NT2/D1 (cell line): ENCODE data around the gene UBL4A.

ENCODE experiments used
- DNase-seq: peaks from one replicate; pipeline ENCODE4 v3.0.0-alpha.2; 2011; ENCODE audit warnings: low read depth, low spot score
- H3K27me3 ChIP-seq: 2 replicates; pipeline ENCODE4 v1.6.0; 2011; ENCODE audit warnings: mild to moderate bottlenecking; ENCODE audit not compliant: insufficient read length, insufficient read depth
- H3K36me3 ChIP-seq: 2 replicates; pipeline ENCODE4 v1.6.1; 2011; ENCODE audit warnings: mild to moderate bottlenecking, low read length, mixed read lengths; ENCODE audit not compliant: insufficient read depth, insufficient read length
- H3K4me1 ChIP-seq: 2 replicates; pipeline ENCODE4 v1.5.1; 2011; ENCODE audit not compliant: insufficient read depth, insufficient read length
- H3K4me3 ChIP-seq: 2 replicates; pipeline ENCODE4 v1.5.1; 2011; ENCODE audit warnings: low read depth; ENCODE audit not compliant: insufficient read length
- H3K9ac ChIP-seq: 2 replicates; pipeline ENCODE4 v1.6.0; 2011; ENCODE audit warnings: low read depth; ENCODE audit not compliant: insufficient read length
- H3K9me3 ChIP-seq: 2 replicates; pipeline ENCODE4 v1.5.1; 2011; ENCODE audit warnings: mild to moderate bottlenecking, low read length; ENCODE audit not compliant: insufficient read depth
- SUZ12 ChIP-seq: IDR thresholded peaks from 2 replicates; pipeline ENCODE4 v1.6.1; 2011; ENCODE audit not compliant: insufficient read length, insufficient read depth; ENCODE audit errors: extremely low read depth
- YY1 ChIP-seq: IDR thresholded peaks from 2 replicates; pipeline ENCODE4 v1.6.1; 2011; ENCODE audit not compliant: insufficient read length, insufficient read depth
- ZNF274 ChIP-seq: IDR thresholded peaks from 2 replicates; pipeline ENCODE4 v1.6.1; 2011; ENCODE audit warnings: mild to moderate bottlenecking, low read depth, low read length

Gene UBL4A

DNA sequence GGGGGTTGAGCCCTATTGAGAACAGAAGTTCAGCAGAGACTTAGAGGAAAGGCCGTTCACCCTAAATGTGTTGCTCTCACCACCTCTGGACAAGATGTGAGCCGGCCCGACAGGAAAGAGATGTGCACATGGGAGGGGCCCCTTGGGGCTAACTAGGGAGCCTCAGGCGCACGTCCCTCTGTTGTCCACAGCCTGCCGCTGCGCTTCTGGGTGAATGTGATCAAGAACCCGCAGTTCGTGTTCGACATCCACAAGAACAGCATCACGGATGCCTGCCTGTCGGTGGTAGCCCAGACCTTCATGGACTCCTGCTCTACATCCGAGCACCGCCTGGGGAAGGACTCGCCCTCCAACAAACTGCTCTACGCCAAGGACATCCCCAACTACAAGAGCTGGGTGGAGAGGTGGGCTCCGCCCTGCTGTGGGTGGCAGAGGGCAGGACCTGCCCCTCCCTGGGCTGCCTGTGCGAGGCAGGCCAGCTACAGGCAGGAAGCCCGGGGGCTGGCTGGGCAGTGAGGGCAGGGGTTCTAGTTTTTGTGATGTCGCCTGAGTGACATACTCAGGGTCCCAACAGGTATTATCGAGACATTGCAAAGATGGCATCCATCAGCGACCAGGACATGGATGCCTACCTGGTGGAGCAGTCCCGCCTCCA lies 15.4 kb downstream of the UBL4A start:
- Histone ChIP-seq H3K36me3 (peaks cover 51% of the 10 kb centered on the region), H3K4me1 (no peaks in the 10 kb centered on the region), H3K9ac (no peak overlapping the region), H3K9me3 (no peaks in the 10 kb centered on the region), H3K27me3 (no peaks in the 10 kb centered on the region), H3K4me3 (no peak overlapping the region)
- no peak for TF ChIP-seq SUZ12
- no peak for TF ChIP-seq YY1
- no peak for TF ChIP-seq ZNF274
- no peak for DNase-seq

- H3K27me3 ChIP-seq, result no peaks in the 10 kb centered on the region
- no peak overlapping the region for H3K4me3 ChIP-seq
- no peaks in the 10 kb centered on the region for H3K9me3 ChIP-seq
- H3K4me1 ChIP-seq, result no peaks in the 10 kb centered on the region
- no peak for TF ChIP-seq YY1
- no peak for TF ChIP-seq ZNF274
- no peak for TF ChIP-seq SUZ12
- DNase-seq, result no peak
- H3K9ac ChIP-seq, result no peak overlapping the region
- H3K36me3 ChIP-seq, result peaks cover 56% of the 10 kb centered on the region
Measured at GRCh38 chrX:154470434-154470833, 16.0 kb downstream of the UBL4A start.

GRCh38 chrX:154469880-154470279 lies 16.5 kb downstream of the UBL4A start:
- no peaks in the 10 kb centered on the region for H3K4me1 ChIP-seq
- H3K9ac ChIP-seq, result no peak overlapping the region
- no peak for DNase-seq
- no peak for TF ChIP-seq ZNF274
- no peak for TF ChIP-seq SUZ12
- no peak for TF ChIP-seq YY1
- H3K9me3 ChIP-seq, result no peaks in the 10 kb centered on the region
- peaks cover 60% of the 10 kb centered on the region for H3K36me3 ChIP-seq
- H3K27me3 ChIP-seq, result no peaks in the 10 kb centered on the region
- no peak overlapping the region for H3K4me3 ChIP-seq

DNA sequence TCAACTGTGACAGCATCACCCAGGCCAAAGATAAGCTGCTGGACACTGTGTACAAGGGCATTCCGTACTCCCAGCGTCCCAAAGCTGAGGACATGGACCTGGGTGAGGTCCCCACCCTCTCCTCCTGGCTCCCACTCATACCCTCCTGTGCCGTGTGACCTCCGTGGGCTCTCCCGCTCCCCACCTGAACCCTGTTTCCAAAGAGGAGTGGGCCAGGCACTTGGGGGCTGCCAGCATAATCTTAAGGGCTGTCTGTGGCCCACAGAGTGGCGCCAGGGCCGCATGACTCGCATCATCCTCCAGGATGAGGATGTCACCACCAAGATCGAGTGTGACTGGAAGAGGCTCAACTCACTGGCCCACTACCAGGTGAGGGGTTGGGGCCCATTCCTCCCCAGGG lies 17.3 kb downstream of the UBL4A start:
- DNase-seq, result no peak
- no peaks in the 10 kb centered on the region for H3K4me1 ChIP-seq
- H3K4me3 ChIP-seq, result no peak overlapping the region
- peaks cover 65% of the 10 kb centered on the region for H3K36me3 ChIP-seq
- H3K9me3 ChIP-seq, result no peaks in the 10 kb centered on the region
- H3K9ac ChIP-seq, result no peak overlapping the region
- TF ChIP-seq SUZ12, result no peak
- TF ChIP-seq ZNF274, result no peak
- TF ChIP-seq YY1, result no peak
- no peaks in the 10 kb centered on the region for H3K27me3 ChIP-seq

GRCh38 chrX:154468217-154468616 lies 18.2 kb downstream of the UBL4A start:
- TF ChIP-seq YY1 (no peak), SUZ12 (no peak), ZNF274 (no peak)
- no peaks in the 10 kb centered on the region for H3K9me3 ChIP-seq
- no peaks in the 10 kb centered on the region for H3K4me1 ChIP-seq
- H3K36me3 ChIP-seq, result peaks cover 61% of the 10 kb centered on the region
- no peaks in the 10 kb centered on the region for H3K27me3 ChIP-seq
- DNase-seq, result no peak
- H3K4me3 ChIP-seq, result no peak overlapping the region
- no peak overlapping the region for H3K9ac ChIP-seq

DNA sequence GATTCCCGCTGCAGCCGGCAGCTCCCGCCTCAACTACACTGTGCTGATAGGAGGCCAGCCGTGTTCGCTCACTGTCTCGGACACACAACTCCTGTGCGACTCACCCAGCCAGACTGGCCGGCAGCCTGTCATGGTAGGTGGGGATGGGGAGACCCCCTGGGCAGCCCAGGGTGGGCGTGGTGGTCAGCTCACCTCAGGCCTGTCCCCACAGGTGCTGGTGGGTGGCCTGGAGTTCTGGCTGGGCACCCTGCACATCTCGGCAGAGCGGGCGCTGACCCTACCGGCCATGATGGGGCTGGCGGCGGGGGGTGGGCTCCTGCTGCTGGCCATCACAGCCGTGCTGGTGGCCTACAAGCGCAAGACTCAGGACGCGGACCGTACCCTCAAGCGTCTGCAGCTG lies 18.9 kb downstream of the UBL4A start:
- H3K27me3 ChIP-seq, result no peaks in the 10 kb centered on the region
- H3K4me1 ChIP-seq, result no peaks in the 10 kb centered on the region
- no peak for DNase-seq
- H3K9me3 ChIP-seq, result no peaks in the 10 kb centered on the region
- H3K9ac ChIP-seq, result no peak overlapping the region
- peaks cover 61% of the 10 kb centered on the region for H3K36me3 ChIP-seq
- TF ChIP-seq YY1, result no peak
- TF ChIP-seq ZNF274, result no peak
- TF ChIP-seq SUZ12, result no peak
- H3K4me3 ChIP-seq, result no peak overlapping the region

GRCh38 chrX:154466907-154467306 lies 19.5 kb downstream of the UBL4A start:
- no peak for DNase-seq
- TF ChIP-seq YY1 (no peak), ZNF274 (no peak), SUZ12 (no peak)
- Histone ChIP-seq H3K9ac (no peak overlapping the region), H3K4me1 (no peaks in the 10 kb centered on the region), H3K36me3 (peaks cover 58% of the 10 kb centered on the region), H3K27me3 (no peaks in the 10 kb centered on the region), H3K4me3 (no peak overlapping the region), H3K9me3 (no peaks in the 10 kb centered on the region)
